ENCODE results near the gene ANKRD44.
A peak's percentile ranks its signal among the peaks of the same experiment; 100 is the strongest.

The ANKRD44 gene

DNA sequence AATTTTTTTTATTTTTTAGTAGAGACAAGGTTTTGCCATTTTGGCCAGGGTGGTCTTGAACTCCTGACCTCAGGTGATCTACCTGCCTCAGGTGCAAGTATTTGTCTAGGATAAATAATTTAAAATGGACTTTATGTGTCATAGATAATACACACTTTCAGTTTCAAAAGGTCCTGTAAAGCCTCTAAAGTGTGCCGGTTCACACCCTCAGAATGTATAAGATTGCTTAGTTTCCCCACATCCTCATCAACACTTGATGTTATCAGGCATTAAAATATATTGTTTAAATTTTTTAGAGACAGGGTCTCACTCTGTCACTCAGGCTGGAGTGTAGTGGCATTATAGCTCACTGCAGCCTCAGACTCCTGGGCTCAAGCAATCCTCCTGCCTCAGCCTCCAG, 170.5 kb downstream of the ANKRD44 start:
- Histone ChIP-seq H3K79me2 (ENCODE audit: control insufficient read depth, low read length) (peaks cover 35% of the 10 kb centered on the region), H3K4me1 (ENCODE audit: control insufficient read depth, low read length) (peaks cover 92% of the 10 kb centered on the region), H3F3A (ENCODE audit: control insufficient read depth, insufficient read depth) (peaks cover 26% of the 10 kb centered on the region), H3K9me2 (replicated peaks; ENCODE audit: control insufficient read depth, low read length) (no peaks in the 10 kb centered on the region), H3K27ac (ENCODE audit: low read depth, low read length) (peak overlapping the region; percentile 15; the same call in 1 of the 2 replicates), H3K27me3 (ENCODE audit: control insufficient read depth, low read length) (no peaks in the 10 kb centered on the region), H3K4me3 (ENCODE audit: low read length) (no peak overlapping the region), H3K9me3 (ENCODE audit: control insufficient read depth, insufficient read depth, low read length) (no peaks in the 10 kb centered on the region), H4K20me1 (ENCODE audit: control insufficient read depth, insufficient read depth, low read depth, low read length) (no peaks in the 10 kb centered on the region), H3K4me2 (ENCODE audit: low read length) (peak overlapping the region; percentile 29), H3K36me3 (ENCODE audit: control insufficient read depth, low read length) (peaks cover 43% of the 10 kb centered on the region)
- no peak for TF ChIP-seq EZH2phosphoT487 (IDR thresholded peaks at IDR 0.05; ENCODE audit: borderline replicate concordance, low read length)
- TF ChIP-seq, protein P1, sequence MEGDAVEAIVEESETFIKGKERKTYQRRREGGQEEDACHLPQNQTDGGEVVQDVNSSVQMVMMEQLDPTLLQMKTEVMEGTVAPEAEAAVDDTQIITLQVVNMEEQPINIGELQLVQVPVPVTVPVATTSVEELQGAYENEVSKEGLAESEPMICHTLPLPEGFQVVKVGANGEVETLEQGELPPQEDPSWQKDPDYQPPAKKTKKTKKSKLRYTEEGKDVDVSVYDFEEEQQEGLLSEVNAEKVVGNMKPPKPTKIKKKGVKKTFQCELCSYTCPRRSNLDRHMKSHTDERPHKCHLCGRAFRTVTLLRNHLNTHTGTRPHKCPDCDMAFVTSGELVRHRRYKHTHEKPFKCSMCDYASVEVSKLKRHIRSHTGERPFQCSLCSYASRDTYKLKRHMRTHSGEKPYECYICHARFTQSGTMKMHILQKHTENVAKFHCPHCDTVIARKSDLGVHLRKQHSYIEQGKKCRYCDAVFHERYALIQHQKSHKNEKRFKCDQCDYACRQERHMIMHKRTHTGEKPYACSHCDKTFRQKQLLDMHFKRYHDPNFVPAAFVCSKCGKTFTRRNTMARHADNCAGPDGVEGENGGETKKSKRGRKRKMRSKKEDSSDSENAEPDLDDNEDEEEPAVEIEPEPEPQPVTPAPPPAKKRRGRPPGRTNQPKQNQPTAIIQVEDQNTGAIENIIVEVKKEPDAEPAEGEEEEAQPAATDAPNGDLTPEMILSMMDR (IDR thresholded peaks at IDR 0.05; ENCODE audit: low read depth, low read length, poor library complexity, severe bottlenecking): no peak

- H3K9me2 ChIP-seq (replicated peaks; ENCODE audit: control insufficient read depth, low read length): no peaks in the 10 kb centered on the region
- no peak overlapping the region for H3K27ac ChIP-seq (ENCODE audit: low read depth, low read length)
- no peaks in the 10 kb centered on the region for H3K9me3 ChIP-seq (ENCODE audit: control insufficient read depth, insufficient read depth, low read length)
- H3K4me1 ChIP-seq (ENCODE audit: control insufficient read depth, low read length): peaks cover 89% of the 10 kb centered on the region
- peaks cover 39% of the 10 kb centered on the region for H3K36me3 ChIP-seq (ENCODE audit: control insufficient read depth, low read length)
- H3K4me3 ChIP-seq (ENCODE audit: low read length): no peak overlapping the region
- H3F3A ChIP-seq (ENCODE audit: control insufficient read depth, insufficient read depth): peaks cover 22% of the 10 kb centered on the region
- peak overlapping the region; percentile 16; the same call in 1 of the 2 replicates for H3K4me2 ChIP-seq (ENCODE audit: low read length)
- H4K20me1 ChIP-seq (ENCODE audit: control insufficient read depth, insufficient read depth, low read depth, low read length): no peaks in the 10 kb centered on the region
- no peaks in the 10 kb centered on the region for H3K27me3 ChIP-seq (ENCODE audit: control insufficient read depth, low read length)
- peaks cover 23% of the 10 kb centered on the region for H3K79me2 ChIP-seq (ENCODE audit: control insufficient read depth, low read length)
- TF ChIP-seq EZH2phosphoT487 (IDR thresholded peaks at IDR 0.05; ENCODE audit: borderline replicate concordance, low read length): no peak
- TF ChIP-seq, protein P1 (IDR thresholded peaks at IDR 0.05; ENCODE audit: low read depth, low read length, poor library complexity, severe bottlenecking): no peak
Observed at GRCh38 chr2:197138506-197138905, 172.1 kb downstream of the ANKRD44 start.

DNA sequence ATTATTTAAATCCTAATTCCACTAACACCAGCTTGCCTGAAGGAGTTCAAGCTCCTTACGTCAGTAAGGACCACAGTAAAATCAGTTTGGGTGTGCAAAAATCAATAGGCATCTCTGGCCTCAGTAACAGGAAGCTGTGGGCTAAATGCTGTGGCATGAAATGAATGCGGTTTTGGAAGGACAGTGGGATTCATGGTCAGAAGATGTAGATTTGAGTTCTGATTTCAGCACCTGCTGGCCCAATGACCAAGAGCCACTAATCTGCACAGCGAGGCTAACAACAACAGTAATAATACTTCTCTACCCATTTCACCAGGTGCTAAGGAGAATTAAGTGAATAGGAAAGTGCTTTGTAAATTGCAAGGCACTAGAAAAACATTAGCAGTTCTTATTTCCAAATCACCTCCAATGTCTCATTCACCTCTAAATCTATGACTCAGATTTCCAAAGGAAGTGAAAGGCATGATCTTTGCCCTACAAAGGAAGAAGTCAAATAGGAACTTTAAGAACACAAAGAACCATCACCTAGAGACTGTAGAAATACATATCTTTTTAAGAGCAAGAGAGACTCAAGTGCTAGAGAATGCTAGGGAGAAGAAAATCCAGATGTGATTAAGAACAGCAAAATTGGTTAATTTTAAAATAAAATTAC, 172.6 kb downstream of the ANKRD44 start:
- no peaks in the 10 kb centered on the region for H4K20me1 ChIP-seq (ENCODE audit: control insufficient read depth, insufficient read depth, low read depth, low read length)
- H3K27ac ChIP-seq (ENCODE audit: low read depth, low read length): no peak overlapping the region
- peak overlapping the region; percentile 10; the same call in 1 of the 2 replicates for H3K4me2 ChIP-seq (ENCODE audit: low read length)
- H3K9me2 ChIP-seq (replicated peaks; ENCODE audit: control insufficient read depth, low read length): no peaks in the 10 kb centered on the region
- H3K9me3 ChIP-seq (ENCODE audit: control insufficient read depth, insufficient read depth, low read length): no peaks in the 10 kb centered on the region
- H3K79me2 ChIP-seq (ENCODE audit: control insufficient read depth, low read length): peaks cover 25% of the 10 kb centered on the region
- TF ChIP-seq EZH2phosphoT487 (IDR thresholded peaks at IDR 0.05; ENCODE audit: borderline replicate concordance, low read length): no peak
- TF ChIP-seq, protein P1 (IDR thresholded peaks at IDR 0.05; ENCODE audit: low read depth, low read length, poor library complexity, severe bottlenecking): no peak
- H3F3A ChIP-seq (ENCODE audit: control insufficient read depth, insufficient read depth): peaks cover 26% of the 10 kb centered on the region
- no peak overlapping the region for H3K4me3 ChIP-seq (ENCODE audit: low read length)
- no peaks in the 10 kb centered on the region for H3K27me3 ChIP-seq (ENCODE audit: control insufficient read depth, low read length)
- H3K36me3 ChIP-seq (ENCODE audit: control insufficient read depth, low read length): peaks cover 44% of the 10 kb centered on the region
- H3K4me1 ChIP-seq (ENCODE audit: control insufficient read depth, low read length): peaks cover 94% of the 10 kb centered on the region

All from DOHH2 (cell line).